A204.1 (cell line): Measurements from ENCODE around the gene PARG.
"Not testable (repeated sequence)": the region's sequence is repeated elsewhere in the genome, so short reads cannot be mapped to it uniquely, and the experiment has no call there.

Experiments used
- FAIRE-seq: peaks from 2 replicates; lab custom pipeline; 2012; peaks lifted over from hg19 to GRCh38; lab: Jason Lieb, UNC

The PARG gene

GRCh38 chr10:49941447-49942338, at the start of gene PARG, which contains the start of gene TIMM23B:
Gene PARG (minus strand): TSS chr10:49942027. CDS start chr10:49941725, 302 bp downstream.
Gene TIMM23B (plus strand): TSS chr10:49942053. CDS start chr10:49942195, 142 bp downstream.
- FAIRE-seq = not testable (repeated sequence)

- FAIRE-seq = not testable (repeated sequence)
These were observed 46.5 kb upstream of the PARG start, which contains the start of gene AGAP6 for GRCh38 chr10:49988376-49988775. Gene AGAP6 (plus strand): TSS chr10:49988406. CDS start chr10:49988716, 310 bp downstream.

GRCh38 chr10:49987207-49987606, 45.4 kb upstream of the PARG start:
- not testable (repeated sequence) for FAIRE-seq

GRCh38 chr10:49977756-49978155, 35.9 kb upstream of the PARG start:
- FAIRE-seq = not testable (repeated sequence)

GRCh38 chr10:49972094-49972493, 30.3 kb upstream of the PARG start:
- FAIRE-seq = not testable (repeated sequence)

GRCh38 chr10:49971466-49971865, 29.6 kb upstream of the PARG start:
- FAIRE-seq = not testable (repeated sequence)

- not testable (repeated sequence) for FAIRE-seq
These were observed 28.6 kb upstream of the PARG start for GRCh38 chr10:49970331-49970857.

- peak; percentile 48 for FAIRE-seq
These were observed 11.3 kb upstream of the PARG start for GRCh38 chr10:49953122-49953521.

GRCh38 chr10:49952006-49952405, 10.2 kb upstream of the PARG start:
- not testable (repeated sequence) for FAIRE-seq

- not testable (repeated sequence) for FAIRE-seq
These were observed 6.9 kb upstream of the PARG start for GRCh38 chr10:49948737-49949136.

- not testable (repeated sequence) for FAIRE-seq
These were observed 6.3 kb upstream of the PARG start for GRCh38 chr10:49948142-49948541.

GRCh38 chr10:49943607-49944006, 1.8 kb upstream of the PARG start:
- FAIRE-seq = not testable (repeated sequence)

- not testable (repeated sequence) for FAIRE-seq
These were observed 495 bp upstream of the PARG start for GRCh38 chr10:49942339-49942705.

- FAIRE-seq = not testable (repeated sequence)
These were observed 9.7 kb downstream of the PARG start for GRCh38 chr10:49931959-49932728.

GRCh38 chr10:49931276-49931675, 10.6 kb downstream of the PARG start:
- not testable (repeated sequence) for FAIRE-seq

GRCh38 chr10:49923572-49923971, 18.3 kb downstream of the PARG start:
- not testable (repeated sequence) for FAIRE-seq

- not testable (repeated sequence) for FAIRE-seq
These were observed 19.8 kb downstream of the PARG start for GRCh38 chr10:49922041-49922440.

- not testable (repeated sequence) for FAIRE-seq
These were observed 23.9 kb downstream of the PARG start for GRCh38 chr10:49917927-49918326.

GRCh38 chr10:49916451-49916850, 25.4 kb downstream of the PARG start:
- FAIRE-seq = peak; percentile 82

- FAIRE-seq = not testable (repeated sequence)
These were observed 31.5 kb downstream of the PARG start for GRCh38 chr10:49910295-49910694.

- FAIRE-seq = not testable (repeated sequence)
These were observed 33.3 kb downstream of the PARG start for GRCh38 chr10:49908290-49909080.

- not testable (repeated sequence) for FAIRE-seq
These were observed 38.0 kb downstream of the PARG start for GRCh38 chr10:49903829-49904228.
